Measurements from ENCODE around the gene ODAD3.
"Not testable (repeated sequence)": the region's sequence is repeated elsewhere in the genome, so short reads cannot be mapped to it uniquely, and the experiment has no call there.

The ODAD3 gene

DNA sequence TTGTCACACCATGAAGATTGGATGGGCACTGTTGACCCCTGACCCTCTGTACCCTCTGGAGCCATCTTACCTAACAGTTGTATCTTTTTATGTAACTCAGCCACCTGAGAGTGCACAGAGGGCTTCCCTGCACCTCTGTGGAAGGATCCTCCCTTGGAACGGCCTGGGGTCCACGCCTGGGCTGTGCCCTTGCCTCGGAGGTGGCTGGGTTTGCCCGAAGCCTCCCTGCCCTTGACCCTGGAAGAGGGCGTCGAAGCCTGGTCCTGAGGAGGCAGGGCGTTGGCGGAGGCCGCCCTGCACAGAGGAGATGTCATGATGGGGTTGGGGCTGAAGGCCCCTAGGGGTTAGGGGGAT is 241 bp downstream of the ODAD3 start:
- no peak for DNase-seq

DNA sequence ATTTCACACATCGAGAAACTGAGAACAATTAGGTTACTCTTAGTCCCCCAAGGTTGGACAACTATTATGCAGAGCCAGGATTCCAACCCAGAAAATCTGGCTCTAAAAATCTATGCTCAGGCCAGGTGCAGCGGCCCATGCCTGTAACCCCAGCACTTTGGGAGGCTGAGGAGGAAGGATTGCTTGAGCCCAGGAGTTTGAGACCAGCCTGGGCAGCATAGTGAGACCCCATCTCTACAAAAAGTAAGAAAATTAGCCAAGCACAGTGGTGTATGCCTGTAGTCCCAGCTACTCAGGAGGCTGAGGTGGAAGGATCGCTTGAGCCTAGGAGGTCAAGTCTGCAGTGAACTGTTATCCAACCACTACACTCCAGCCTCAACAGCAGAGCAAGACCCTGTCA is 1.4 kb downstream of the ODAD3 start:
- not testable (repeated sequence) for DNase-seq

DNA sequence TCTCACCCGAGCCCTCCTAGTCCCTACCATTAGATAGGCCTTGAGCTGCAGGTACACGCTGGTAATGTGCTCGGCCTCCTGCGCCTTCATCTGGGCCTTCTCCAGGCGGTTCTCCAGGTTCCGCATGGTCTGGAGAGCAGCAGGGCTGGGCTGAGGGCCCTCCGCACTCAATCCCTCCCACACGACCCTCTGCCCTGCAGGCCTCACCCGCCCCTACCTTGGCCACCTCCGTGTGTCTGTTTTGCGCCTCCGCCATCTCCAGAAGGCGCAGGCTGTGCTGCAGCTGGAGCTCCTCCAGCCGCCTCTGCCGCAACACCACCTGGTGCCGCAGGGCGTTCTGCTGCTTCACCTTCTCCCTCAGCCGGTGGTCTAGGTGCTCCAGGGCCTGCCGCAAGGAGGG is 8.3 kb downstream of the ODAD3 start:
- DNase-seq: no peak

DNA sequence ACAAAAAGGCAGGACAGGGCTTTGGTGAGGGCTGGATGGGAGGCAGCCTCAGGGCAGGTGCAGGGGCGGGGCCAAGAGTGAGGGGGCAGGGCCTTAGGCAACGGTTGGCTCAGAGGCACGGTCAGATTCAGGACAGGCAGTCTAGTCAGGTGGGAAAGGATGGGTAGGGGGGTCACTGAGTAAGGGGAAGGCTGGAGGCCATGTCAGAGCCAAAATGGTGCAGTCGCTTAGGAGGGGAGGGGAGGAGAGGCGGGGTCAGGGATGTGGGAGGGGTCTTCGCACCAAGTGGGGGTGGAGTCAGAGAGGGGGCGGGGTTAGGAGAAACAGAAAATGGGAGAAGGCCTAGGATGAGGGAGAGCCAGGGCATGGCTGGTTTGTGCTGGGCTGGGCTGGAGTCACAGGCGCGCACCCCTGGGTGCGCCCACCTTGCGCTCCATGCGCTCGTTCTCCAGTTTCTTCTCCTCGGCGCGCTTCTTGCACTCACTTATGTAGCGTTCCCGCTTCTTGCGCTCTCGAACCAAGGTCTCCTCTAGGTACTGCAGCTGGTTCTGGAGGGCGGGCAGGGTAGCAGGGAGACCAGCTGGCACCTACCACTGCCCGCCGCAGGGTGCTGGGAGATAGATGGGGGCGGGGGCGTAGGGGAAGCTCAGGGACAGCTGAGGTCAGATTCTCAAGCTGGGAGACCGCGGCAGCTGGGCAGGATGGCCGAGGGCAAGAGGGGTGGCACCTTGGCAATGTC is 9.0 kb downstream of the ODAD3 start:
- DNase-seq: no peak

DNA sequence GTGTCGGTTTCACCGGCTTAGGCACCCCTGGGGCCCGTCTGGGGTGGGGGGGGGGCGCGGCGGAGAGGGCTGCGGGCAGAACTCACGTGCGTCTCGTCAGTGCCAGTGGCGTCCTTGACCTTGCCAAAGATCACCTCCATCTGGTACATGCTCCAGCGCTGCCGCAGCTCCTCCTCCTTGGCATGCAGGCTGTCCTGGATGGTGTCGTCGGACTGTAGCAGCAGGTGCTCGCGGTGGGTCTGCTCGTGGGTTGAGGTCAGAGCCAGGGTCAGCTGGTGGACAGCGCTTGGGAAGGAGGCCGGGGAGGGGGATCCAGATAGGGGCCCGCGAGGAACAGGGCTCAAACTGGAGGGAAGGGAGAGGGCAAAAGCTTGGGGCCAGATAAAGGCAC is 11.1 kb downstream of the ODAD3 start:
- no peak for DNase-seq

DNA sequence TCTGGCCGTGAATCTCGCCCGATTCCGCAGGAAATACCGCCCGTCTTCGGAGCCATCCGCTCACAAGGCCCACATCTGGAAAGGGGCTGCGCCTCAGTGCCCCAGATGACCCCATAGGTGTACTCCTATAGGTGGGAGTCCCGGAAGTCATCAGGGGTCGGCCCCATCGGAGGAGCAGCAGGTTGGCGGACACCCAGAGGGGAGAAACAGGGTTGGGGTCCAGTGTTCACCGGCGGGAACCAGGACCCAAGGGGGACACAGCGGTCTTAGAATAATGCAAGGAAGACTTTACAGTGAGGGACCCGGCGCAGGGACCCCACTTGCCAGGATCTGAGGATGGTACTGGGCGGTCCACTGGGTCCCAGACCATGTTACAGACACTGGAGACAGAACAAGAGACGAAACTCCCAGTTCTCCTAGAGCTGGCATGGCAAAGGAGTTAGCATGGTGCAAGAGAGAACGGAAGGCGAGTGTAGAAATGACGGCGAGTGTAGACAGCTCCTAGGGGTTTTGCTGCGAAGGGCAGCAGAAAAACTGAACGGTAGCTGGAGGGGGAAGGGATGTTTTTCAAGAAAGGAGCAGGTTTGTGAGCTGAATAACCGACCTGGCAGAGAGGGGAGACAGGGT is 11.6 kb downstream of the ODAD3 start:
- DNase-seq: no peak

DNA sequence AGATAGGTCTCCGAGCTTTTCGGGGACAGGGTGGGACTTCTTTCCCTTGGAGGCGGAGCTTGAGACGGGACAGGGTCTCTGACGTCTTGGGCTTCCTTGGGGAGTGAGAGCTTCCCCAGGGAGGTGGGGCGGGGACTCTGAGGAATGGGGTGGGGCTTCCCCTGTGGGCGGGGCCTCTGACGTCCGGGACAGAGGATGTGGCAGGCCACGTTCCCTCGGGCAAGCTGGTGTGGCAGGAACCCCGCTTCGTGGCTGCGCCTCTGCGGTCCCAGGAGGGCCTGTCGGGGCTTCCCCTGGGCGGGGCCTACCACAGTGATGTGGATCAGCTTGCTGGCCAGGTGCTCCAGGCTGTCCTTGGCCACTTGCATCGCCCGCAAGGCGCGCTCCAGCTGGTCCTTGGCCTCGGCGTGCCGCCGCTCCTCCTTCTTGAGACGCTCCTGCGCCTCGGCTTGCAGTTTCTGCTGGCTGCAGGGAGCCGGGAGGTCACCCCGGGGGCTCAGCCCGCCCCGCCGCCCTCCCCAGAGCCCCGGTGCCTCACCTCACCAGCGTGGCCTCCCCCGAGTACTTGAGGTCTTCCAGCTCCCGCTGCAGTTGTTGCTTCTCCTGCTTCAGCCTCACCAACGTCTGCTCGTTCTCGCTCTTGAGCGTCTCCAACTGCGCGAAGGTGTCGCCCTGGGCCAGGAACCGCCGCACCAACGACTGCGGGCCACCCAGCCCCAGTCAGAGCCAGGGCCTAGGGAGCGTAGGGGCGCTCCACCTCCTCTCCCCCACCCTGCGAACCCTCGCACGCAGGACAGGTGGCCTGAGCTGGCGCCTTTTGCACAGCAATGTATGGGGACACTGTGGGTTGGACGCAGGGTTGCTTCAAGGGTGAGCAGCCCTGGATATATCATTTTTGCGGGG is 12.5 kb downstream of the ODAD3 start:
- peak; percentile 32 for DNase-seq

DNA sequence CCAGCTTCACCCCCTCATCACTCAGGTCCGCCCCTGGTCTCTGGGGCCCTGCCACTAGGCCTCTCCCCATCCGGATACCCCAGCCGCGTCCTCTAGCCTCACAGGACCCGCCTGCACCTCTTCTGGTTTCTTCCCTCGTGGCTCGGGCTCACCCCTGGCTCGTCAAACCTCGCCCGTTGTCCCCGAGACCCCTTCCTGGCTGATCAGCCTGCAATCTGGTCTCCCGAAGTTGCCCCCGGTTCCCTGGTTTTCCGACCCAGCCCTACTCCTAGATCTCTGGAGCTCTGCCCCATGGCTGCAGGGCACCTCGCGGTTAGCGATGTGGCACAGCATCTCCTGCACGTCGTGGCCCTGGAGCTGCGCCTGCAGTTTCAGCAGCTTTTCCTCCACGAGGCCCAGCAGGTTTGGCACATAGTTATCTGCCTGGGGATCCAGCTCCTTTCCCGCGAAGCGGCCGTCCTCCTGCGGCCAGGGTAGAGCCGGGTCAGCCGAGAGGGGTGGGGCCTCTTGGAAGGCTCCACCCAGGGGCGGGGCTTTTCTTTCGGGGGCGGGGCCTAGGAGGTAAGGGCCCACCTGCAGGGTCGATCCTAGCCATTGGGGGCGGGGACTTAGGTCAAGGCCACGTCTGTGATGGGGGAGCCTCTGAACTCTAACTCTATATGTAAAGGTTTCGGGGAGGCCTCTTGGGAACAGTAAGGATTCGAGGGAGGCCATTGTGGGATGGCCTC is 13.4 kb downstream of the ODAD3 start:
- no peak for DNase-seq

DNA sequence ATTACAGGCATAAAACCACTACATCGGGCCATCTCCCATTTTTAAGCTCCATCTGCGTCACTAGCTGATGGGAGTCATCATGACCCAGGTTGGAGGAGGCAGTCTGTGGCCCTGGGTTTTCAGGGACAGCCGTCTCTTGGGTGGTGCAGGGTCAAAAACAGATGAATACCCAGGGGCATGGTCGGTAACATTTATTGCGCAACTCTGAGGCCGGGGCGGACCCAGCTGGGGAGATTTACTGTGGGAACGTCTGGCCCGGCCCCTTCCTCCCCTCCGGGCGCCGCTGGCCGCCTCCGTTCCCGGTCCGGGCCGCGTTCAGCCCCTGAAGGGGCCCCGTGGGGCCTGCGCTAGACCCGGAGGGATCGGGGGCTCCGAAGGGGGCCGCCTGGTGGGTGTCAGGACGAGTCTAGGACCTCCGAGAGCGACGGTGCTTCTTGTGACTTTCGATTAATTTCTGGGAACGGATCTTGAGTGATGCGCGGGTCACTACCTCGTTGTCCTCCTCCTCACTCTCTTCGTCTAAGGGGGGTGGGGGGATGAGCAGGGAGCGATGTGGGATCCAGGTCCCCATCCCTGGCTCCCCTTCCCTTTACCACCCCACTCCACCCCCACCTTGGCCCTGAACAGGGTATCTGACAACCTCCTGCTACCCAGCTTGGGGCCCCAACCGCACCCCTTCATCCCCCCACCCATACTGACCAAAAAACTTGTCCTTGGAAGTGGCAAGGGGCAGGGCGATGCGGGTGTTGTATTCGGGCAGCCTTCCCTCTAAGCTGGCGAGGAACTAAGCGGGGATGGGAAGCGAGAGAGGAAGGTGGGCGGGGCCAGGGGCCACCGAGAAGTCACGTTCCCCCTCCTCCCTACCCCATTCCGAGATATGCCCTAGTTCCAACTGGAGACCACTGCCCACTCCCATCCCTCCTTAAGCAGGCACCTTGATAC is 14.2 kb downstream of the ODAD3 start:
- DNase-seq: no peak

DNA sequence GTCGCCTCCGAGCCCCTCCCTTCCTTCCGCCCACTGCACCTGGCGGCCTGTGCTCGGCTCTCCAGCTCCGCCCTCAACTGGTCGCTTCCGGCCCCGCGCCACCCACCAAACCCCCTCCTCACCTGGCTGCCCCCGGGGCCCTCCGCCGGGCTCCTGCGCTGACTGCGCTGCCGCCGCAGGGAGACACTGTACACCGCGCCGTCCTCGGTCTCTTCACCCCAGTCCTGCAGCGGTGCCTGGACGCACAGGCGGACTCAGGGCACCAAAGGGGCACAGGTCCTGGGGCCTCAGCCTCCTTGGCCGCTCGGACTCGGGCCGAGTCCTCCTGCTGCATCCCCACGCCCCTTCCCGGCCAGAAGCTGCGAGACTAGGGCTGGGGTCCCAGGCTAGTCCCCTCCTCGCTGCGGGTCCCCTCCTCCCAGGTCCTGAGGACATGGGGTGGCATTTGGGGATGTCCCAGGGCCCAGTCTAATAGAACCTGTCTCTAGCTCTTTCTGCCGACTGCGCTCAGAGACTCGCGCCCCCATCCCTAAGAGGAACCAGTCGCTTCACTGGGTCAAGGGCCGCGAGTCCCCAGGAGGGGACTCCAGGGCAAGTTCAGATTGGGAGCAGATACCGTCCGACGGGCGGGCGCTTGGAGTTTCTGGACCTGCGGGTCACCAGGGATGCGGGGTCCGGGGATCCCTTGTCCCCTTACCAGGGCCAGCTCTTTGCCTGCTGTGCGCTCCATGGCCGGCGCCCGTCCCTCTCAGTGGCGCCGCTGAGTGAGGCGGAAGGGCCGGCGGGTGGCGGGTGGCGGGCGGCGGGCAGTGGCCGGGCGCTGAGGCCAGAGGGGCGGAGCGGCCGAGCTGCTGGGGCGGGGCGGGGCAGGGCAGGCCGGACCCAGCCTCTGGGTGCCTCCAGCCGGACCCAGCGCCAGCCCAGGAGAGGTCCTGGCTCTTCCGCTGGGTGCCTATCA is 16.1 kb downstream of the ODAD3 start, which contains the start of gene RGL3:
RGL3 (minus strand) TSS at position 766 of the 958 bp plus-strand sequence; CDS start at position 730, 36 bp downstream.
- no peak for DNase-seq

DNA sequence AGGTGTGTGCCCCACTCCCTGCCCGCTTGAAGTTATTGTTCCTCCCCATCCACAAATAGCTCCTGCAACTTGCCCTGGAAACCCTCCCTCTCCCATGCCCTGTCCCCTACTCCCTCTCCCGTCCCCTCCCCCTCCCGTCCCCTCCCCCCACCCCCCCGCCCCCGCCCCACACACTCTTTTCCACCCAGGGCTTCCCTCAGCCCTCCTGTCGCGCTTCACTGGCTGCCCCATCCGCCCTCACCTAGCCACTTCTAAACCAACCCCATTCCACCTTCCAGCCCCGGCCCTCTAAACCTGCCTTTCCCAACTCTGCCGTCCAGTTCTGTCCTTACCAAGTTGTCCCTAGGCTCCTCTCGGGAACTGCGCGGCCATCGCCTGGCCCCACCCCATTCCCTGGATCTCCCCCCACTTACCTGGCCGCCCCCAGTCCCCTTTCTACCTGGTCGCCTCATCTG is 16.8 kb downstream of the ODAD3 start:
- no peak for DNase-seq

DNA sequence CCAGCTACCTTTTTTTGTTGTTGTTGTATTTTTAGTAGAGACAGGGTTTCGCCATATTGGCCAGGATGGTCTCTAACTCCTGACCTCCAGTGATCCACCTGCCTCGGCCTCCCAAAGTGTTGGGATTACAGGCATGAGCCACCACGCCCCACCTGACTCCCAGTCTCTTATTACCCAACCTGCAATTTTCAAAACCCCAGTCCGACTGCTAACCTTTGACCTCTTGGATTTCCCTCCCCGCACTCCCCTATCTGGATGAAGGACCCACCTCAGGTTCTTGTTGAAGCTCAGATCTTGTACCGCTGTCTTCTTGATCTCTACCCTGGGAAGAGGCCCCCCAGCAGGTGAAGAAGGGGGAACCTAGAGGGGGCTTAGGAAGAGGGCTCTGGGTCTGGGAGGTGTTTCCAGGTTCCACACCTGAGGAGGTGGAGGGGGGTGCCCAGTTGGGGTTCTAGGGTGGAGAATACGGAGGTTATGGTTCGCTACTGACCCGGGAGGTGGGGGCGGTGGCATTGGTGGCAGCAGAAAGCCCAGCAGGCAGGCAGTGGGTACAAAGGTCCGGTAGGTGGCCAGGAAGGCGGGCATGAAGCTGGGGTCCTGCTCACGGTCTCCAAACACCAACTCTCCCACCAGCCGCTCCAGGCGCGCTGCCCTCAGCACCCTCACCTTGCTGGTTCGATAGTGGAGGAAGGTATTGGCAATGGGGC is 18.4 kb downstream of the ODAD3 start:
- no peak for DNase-seq

DNA sequence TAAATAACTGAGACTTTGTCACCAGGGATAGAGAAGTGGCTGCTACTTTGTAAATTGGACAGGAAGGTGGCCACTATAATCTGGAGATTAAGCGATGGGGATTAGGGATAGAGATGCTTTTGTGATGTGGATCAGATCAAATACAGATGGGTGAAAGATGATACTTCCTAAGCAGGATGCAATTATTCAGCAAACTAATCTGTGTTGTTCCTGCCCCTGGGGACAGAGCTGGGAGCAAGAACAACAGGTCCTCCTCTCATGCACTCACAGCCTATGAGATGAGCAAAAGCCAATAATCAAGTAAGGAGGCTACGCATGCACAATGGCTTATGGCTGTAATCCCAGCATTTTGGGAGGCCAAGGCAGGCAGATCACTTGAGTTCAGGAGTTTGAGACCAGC is 20.4 kb downstream of the ODAD3 start:
- DNase-seq: no peak

DNA sequence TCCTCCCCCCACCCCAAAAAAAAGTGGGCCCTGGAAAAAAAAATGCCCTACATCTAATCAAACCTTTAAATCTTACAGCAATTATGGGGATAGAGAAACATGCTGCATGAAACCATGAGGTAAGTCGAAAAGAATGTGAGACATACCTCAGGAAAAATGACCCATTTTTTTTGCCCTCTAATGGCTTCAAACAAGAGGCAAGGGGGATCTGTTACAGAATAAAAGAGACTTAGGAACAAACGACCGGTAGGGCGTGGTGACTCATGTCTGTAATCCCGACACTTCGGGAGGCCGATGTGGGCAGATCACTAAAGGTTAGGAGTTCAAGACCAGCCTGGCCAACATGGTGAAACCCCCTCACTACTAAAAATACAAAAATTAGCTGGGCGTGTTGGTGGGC is 24.2 kb downstream of the ODAD3 start:
- no peak for DNase-seq

DNA sequence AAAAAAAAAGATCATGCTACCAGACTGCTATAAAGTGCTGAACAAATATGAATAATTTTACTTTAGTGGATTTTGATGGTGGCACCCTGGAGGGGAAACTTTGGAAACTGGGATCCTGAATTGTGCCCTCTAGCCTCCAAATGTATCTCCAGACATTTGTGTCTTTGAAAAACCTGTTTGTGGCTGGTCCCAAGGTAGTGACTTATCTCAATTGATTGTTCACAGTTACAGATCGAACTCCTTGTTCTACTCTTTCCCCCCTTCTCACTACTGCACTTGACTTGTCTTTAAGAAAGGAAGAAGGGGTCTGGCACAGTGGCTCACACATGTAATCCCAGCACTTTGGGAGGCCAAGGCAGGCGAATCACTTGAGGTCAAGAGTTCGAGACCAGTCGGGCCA is 26.3 kb downstream of the ODAD3 start:
- no peak for DNase-seq

DNA sequence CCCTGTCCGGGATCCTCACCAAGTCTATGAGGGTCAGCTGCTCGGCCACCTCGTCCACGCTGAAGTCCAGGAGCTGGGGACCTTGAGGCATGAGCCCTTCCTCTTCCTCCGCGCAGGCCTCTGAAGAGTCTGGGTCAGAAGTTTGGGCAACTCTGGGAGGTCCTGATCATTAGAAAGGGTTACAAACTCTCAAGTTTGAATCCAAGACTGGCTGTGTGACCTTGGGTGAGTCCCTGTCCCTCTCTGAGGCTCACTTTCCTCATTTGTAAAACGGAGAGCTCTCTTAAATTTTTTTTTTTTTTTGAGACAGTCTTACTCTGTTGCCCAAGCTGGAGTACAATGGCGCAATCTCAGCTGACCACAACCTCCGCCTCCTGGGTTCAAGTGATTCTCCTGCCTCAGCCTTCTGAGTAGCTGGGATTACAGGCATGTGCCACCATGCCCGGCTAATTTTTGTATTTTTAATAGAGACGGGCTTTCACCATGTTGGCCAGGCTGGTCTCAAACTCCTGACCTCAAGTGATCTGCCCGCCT is 28.2 kb downstream of the ODAD3 start:
- DNase-seq: not testable (repeated sequence)

DNA sequence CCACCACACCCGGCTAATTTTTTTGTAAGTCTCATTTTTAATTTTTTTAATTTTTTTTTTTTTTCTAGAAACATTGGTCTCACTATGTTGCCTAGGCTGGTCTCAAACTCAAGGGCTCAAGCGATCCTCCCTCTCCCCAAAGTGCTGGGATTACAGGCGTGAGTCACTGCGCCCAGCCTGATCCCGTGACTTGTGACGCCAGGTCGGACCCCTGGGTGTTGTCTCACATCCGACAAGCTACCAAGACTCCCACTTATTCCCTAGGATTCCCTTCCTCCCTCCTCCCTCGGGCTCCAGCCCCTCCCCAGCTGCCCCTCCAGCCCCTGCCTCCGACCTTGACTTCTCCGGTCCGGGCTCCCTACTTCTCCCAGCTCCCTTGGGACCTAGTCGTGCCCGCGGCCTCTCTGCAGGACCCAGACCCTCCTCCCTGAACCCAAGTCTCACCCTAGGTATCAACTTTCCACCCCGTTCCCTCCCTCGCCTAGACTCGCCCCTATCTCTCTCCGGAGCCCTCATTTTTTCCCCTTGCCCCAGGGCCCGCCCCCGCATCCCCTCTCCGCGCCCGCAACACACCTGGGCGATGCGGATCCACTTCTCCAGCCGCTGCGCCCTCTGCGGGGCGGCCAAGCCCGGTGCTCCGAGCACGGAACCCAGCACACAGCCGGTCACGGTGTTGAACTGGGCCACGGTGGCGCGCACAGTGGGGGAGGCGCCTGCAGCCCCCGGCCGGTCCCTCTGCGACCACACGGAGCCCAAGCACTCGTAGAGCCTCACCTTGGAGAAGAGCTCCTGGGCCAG is 28.9 kb downstream of the ODAD3 start:
- DNase-seq: peak; percentile 34

DNA sequence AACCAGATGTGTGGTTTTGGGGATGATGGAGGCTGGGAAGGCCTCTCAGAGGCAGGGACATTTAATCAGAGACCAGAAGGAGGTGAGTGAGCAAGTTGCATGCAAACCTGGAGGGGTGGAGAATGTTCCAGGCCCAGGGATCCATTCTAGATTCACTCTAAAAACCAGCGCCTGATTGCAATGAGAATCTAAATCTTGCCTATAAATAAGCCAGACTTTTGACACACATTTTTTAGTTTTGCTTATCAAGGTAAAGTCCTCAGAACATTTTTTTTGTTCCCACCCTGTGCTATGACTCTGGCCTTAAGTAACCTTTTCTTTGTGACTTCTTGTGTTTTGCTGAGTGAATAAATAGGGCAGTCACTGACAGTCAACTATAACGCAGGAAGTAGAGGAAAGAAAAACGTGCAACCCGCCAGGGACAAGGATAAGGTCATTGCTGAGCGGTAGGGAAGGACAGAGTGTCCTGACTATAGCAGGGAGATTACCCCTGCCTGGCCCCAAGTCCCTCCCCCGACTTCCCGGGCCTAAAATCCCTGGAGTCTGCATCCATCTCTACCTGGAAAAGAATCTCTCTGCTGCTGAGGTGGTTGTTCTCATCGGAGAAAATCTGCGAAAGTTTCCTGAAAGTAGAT is 30.2 kb downstream of the ODAD3 start:
- no peak for DNase-seq
